Neural progenitor cell (in vitro differentiated cells): ENCODE measurements around the gene ST6GALNAC1. TPM values are rescaled to one million over a fixed set of nuclear protein-coding genes. Genes with fewer than 3 reads are reported as not detected.

Source experiments
- DNase-seq: peaks from one replicate; pipeline ENCODE4 v3.0.0-alpha.2; 2016; ENCODE audit warnings: low spot score
- H2AFZ ChIP-seq: fragments of 200-600 bp; sonication (generic); replicated peaks from 2 replicates; pipeline ENCODE4 v1.6.1; 2016; ENCODE audit warnings: antibody characterized with exemption
- H3F3A ChIP-seq: fragments of 200-600 bp; sonication (generic); 2 replicates; pipeline ENCODE4 v1.6.1; 2016; ENCODE audit warnings: antibody characterized with exemption, low read depth
- H3K27ac ChIP-seq: fragments of 200-600 bp; sonication (generic); 2 replicates; pipeline ENCODE4 v1.5.1; 2016; ENCODE audit warnings: mild to moderate bottlenecking
- H3K27me3 ChIP-seq: fragments of 200-600 bp; sonication (generic); 2 replicates; pipeline ENCODE4 v1.6.1; 2016; ENCODE audit warnings: mild to moderate bottlenecking, moderate library complexity
- H3K36me3 ChIP-seq: fragments of 200-600 bp; sonication (generic); 2 replicates; pipeline ENCODE4 v1.5.1; 2016
- H3K4me1 ChIP-seq: fragments of 200-600 bp; sonication (generic); 2 replicates; pipeline ENCODE4 v1.6.1; 2016; ENCODE audit warnings: mixed run types
- H3K4me2 ChIP-seq: fragments of 200-600 bp; sonication (generic); 2 replicates; pipeline ENCODE4 v1.6.1; 2016
- H3K4me3 ChIP-seq: fragments of 200-600 bp; sonication (generic); 2 replicates; pipeline ENCODE4 v1.5.1; 2016
- H3K79me2 ChIP-seq: fragments of 200-600 bp; sonication (generic); 2 replicates; pipeline ENCODE4 v1.6.1; 2016; ENCODE audit warnings: low read depth
- H3K9ac ChIP-seq: fragments of 200-600 bp; sonication (generic); 2 replicates; pipeline ENCODE4 v1.6.1; 2016
- H3K9me3 ChIP-seq: fragments of 200-600 bp; sonication (generic); 2 replicates; pipeline ENCODE4 v1.5.1; 2016; ENCODE audit warnings: low read depth
- H4K20me1 ChIP-seq: fragments of 200-600 bp; sonication (generic); 2 replicates; pipeline ENCODE4 v1.6.1; 2016; ENCODE audit warnings: low read depth
- H3K27ac Mint-ChIP-seq: 3 replicates; pipeline ENCODE4 v1.8.0; 2021; ENCODE audit warnings: mixed read lengths
- H3K27me3 Mint-ChIP-seq: 2 replicates; pipeline ENCODE4 v1.8.0; 2022; ENCODE audit warnings: low read depth, mild to moderate bottlenecking, inconsistent platforms, moderate library complexity, mixed read lengths; ENCODE audit not compliant: insufficient read depth
- H3K36me3 Mint-ChIP-seq: 3 replicates; pipeline ENCODE4 v1.8.0; 2021; ENCODE audit warnings: mixed read lengths
- H3K4me1 Mint-ChIP-seq: 3 replicates; pipeline ENCODE4 v1.8.0; 2021; ENCODE audit warnings: mixed read lengths
- H3K4me3 Mint-ChIP-seq: 3 replicates; pipeline ENCODE4 v1.8.0; 2021; ENCODE audit warnings: mild to moderate bottlenecking, moderate library complexity, mixed read lengths
- H3K9me3 Mint-ChIP-seq: 3 replicates; pipeline ENCODE4 v1.8.0; 2020; ENCODE audit warnings: mixed read lengths
- CTCF ChIP-seq: fragments of 200-600 bp; sonication (generic); IDR thresholded peaks from 2 replicates; pipeline ENCODE4 v1.5.1; 2017; ENCODE audit warnings: antibody characterized with exemption, mild to moderate bottlenecking
- EZH2 ChIP-seq: fragments of 200-600 bp; sonication (generic); IDR thresholded peaks from 2 replicates; pipeline ENCODE4 v1.6.1; 2017; ENCODE audit warnings: antibody characterized with exemption, mild to moderate bottlenecking, moderate library complexity
- EZH2phosphoT487 ChIP-seq: fragments of 200-600 bp; sonication (generic); IDR thresholded peaks from 2 replicates; pipeline ENCODE4 v1.6.1; 2017; ENCODE audit warnings: antibody characterized with exemption
- total RNA-seq: library from RNA; depleted of rRNA; stranded (reverse); fragments of >200 nt; gene quantifications from 2 replicates; pipeline ENCODE4 v1.2.3, GENCODE V29; 2015; ENCODE audit warnings: low replicate concordance

The ST6GALNAC1 gene
- total RNA-seq, 1 donor from 2014 or later: not detected

- Histone ChIP-seq H3K4me2 (no peak overlapping the region), H4K20me1 (no peaks in the 10 kb centered on the region), H3F3A (no peaks in the 10 kb centered on the region), H3K9ac (no peak overlapping the region), H3K36me3 (no peaks in the 10 kb centered on the region), H3K9me3 (no peaks in the 10 kb centered on the region), H2AFZ (no peak overlapping the region), H3K27ac (no peak overlapping the region), H3K27me3 (no peaks in the 10 kb centered on the region), H3K79me2 (no peaks in the 10 kb centered on the region), H3K4me3 (no peak overlapping the region), H3K4me1 (peaks cover 10% of the 10 kb centered on the region)
- Mint-ChIP-seq H3K4me3 (peak overlapping the region; percentile 7), H3K4me1 (peaks cover 47% of the 10 kb centered on the region), H3K27ac (no peak overlapping the region), H3K27me3 (peaks cover 2% of the 10 kb centered on the region), H3K36me3 (no peaks in the 10 kb centered on the region), H3K9me3 (no peaks in the 10 kb centered on the region)
- TF ChIP-seq CTCF (no peak), EZH2 (no peak), EZH2phosphoT487 (no peak)
- DNase-seq: no peak
These were observed 7.7 kb downstream of the ST6GALNAC1 start for GRCh38 chr17:76635659-76636360.

GRCh38 chr17:76635039-76635438 is 8.5 kb downstream of the ST6GALNAC1 start:
- H3K27me3 Mint-ChIP-seq: peaks cover under 1% of the 10 kb centered on the region
- no peak overlapping the region for H3K9ac ChIP-seq
- no peaks in the 10 kb centered on the region for H3F3A ChIP-seq
- H4K20me1 ChIP-seq: no peaks in the 10 kb centered on the region
- H3K4me1 ChIP-seq: peaks cover 10% of the 10 kb centered on the region
- no peaks in the 10 kb centered on the region for H3K36me3 ChIP-seq
- H3K4me3 Mint-ChIP-seq: no peak overlapping the region
- H3K9me3 ChIP-seq: no peaks in the 10 kb centered on the region
- no peak overlapping the region for H2AFZ ChIP-seq
- H3K79me2 ChIP-seq: no peaks in the 10 kb centered on the region
- H3K27ac ChIP-seq: no peak overlapping the region
- H3K9me3 Mint-ChIP-seq: no peaks in the 10 kb centered on the region
- DNase-seq: no peak
- H3K4me2 ChIP-seq: no peak overlapping the region
- no peak overlapping the region for H3K4me3 ChIP-seq
- peak overlapping the region; percentile 26 for H3K27ac Mint-ChIP-seq
- no peaks in the 10 kb centered on the region for H3K36me3 Mint-ChIP-seq
- peaks cover 47% of the 10 kb centered on the region for H3K4me1 Mint-ChIP-seq
- TF ChIP-seq EZH2 (no peak), EZH2phosphoT487 (no peak), CTCF (no peak)
- H3K27me3 ChIP-seq: no peaks in the 10 kb centered on the region

- no peaks in the 10 kb centered on the region for H3K79me2 ChIP-seq
- no peak for TF ChIP-seq EZH2
- TF ChIP-seq CTCF: no peak
- TF ChIP-seq EZH2phosphoT487: no peak
- peaks cover 12% of the 10 kb centered on the region for H3K4me1 ChIP-seq
- no peak overlapping the region for H3K27ac ChIP-seq
- H3F3A ChIP-seq: no peaks in the 10 kb centered on the region
- no peak overlapping the region for H2AFZ ChIP-seq
- H3K9me3 ChIP-seq: no peaks in the 10 kb centered on the region
- DNase-seq: no peak
- Mint-ChIP-seq H3K27me3 (peaks cover 3% of the 10 kb centered on the region), H3K36me3 (no peaks in the 10 kb centered on the region), H3K27ac (no peak overlapping the region), H3K4me1 (peaks cover 48% of the 10 kb centered on the region), H3K4me3 (no peak overlapping the region), H3K9me3 (no peaks in the 10 kb centered on the region)
- no peak overlapping the region for H3K4me3 ChIP-seq
- no peaks in the 10 kb centered on the region for H3K27me3 ChIP-seq
- H3K4me2 ChIP-seq: no peak overlapping the region
- H4K20me1 ChIP-seq: no peaks in the 10 kb centered on the region
- H3K36me3 ChIP-seq: no peaks in the 10 kb centered on the region
- no peak overlapping the region for H3K9ac ChIP-seq
These were observed 9.8 kb downstream of the ST6GALNAC1 start for GRCh38 chr17:76633628-76634328.
